ENCODE data around the gene RND3. TPM values are rescaled to one million over a fixed set of nuclear protein-coding genes. Genes with fewer than 3 reads are reported as not detected.

Gene RND3
- total RNA-seq, 1 donor from 2014 or later, result 145 TPM

DNA sequence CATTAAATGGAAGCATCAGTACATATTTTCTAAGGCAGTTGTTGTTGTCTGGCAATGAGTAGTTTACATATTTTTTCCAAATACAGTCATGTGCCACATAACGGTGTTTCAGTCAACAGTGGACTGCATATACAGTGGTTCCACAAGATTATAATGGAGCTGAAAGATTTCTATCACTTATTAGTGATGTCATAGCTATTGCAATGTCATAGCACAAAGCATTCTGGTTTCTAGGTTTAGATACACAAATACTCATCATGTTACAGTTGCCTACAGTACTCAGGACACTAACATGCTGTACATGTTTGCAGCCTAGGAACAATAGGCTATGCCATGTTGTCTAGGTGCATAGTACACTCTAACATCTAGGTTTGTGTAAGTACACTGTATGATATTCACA lies 45.0 kb downstream of the RND3 start:
- H3K4me3 Mint-ChIP-seq, result no peak overlapping the region
- H3K27me3 Mint-ChIP-seq (ENCODE audit: low read depth), result no peaks in the 10 kb centered on the region
- H3K9me3 Mint-ChIP-seq, result peaks cover 11% of the 10 kb centered on the region
- no peak for DNase-seq (ENCODE audit: low spot score in 2 of 2, unreplicated experiment in 2 of 2)
- H3K27ac Mint-ChIP-seq, result no peak overlapping the region
- TF ChIP-seq, protein P1, sequence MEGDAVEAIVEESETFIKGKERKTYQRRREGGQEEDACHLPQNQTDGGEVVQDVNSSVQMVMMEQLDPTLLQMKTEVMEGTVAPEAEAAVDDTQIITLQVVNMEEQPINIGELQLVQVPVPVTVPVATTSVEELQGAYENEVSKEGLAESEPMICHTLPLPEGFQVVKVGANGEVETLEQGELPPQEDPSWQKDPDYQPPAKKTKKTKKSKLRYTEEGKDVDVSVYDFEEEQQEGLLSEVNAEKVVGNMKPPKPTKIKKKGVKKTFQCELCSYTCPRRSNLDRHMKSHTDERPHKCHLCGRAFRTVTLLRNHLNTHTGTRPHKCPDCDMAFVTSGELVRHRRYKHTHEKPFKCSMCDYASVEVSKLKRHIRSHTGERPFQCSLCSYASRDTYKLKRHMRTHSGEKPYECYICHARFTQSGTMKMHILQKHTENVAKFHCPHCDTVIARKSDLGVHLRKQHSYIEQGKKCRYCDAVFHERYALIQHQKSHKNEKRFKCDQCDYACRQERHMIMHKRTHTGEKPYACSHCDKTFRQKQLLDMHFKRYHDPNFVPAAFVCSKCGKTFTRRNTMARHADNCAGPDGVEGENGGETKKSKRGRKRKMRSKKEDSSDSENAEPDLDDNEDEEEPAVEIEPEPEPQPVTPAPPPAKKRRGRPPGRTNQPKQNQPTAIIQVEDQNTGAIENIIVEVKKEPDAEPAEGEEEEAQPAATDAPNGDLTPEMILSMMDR (IDR thresholded peaks at IDR 0.05; ENCODE audit: unreplicated experiment), result no peak
- H3K4me1 Mint-ChIP-seq, result peaks cover 19% of the 10 kb centered on the region
- no peaks in the 10 kb centered on the region for H3K36me3 Mint-ChIP-seq

DNA sequence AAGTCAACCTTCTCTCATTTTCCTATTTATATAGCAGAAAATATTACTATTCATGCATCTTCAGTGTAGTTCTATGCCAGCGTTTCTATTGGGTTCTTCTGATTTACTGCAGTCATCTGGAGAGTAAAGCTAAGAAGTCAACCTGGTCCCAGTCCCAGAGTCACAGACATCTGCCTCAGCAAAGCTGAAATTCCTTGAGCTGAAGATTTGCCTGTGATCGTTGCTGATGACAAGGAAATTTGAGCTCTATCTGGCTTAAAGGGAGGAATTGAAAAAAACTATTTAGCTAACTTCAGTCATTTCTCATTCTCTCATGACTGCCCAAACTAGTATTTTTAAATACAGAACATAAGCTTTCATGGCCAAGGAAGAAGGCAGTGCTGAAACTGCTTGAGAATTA lies 45.7 kb downstream of the RND3 start:
- peaks cover 17% of the 10 kb centered on the region for H3K9me3 Mint-ChIP-seq
- TF ChIP-seq, protein P1 (IDR thresholded peaks at IDR 0.05; ENCODE audit: unreplicated experiment), result no peak
- no peak for DNase-seq (ENCODE audit: low spot score in 2 of 2, unreplicated experiment in 2 of 2)
- H3K27me3 Mint-ChIP-seq (ENCODE audit: low read depth), result no peaks in the 10 kb centered on the region
- H3K4me1 Mint-ChIP-seq, result peaks cover 19% of the 10 kb centered on the region
- peak overlapping the region; percentile 41 for H3K27ac Mint-ChIP-seq
- H3K36me3 Mint-ChIP-seq, result no peaks in the 10 kb centered on the region
- H3K4me3 Mint-ChIP-seq, result no peak overlapping the region

DNA sequence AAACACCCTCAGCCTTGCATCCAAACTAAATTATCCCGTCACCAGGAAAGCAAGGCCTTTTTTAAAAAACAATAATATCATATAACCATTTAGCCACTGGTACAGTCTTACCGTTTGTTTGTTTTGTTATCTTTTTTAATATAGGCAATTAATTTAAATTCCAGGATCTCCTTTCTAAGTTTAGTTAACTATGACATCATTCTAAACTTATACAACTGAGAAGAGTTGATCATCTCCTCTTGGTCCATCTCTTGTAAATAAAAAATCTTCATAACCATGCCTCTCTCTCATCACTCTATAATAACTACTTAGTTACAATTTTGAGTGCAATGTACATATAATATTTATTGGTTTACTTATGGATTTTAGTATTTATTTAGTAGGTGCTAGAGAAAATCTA lies 46.2 kb downstream of the RND3 start:
- Mint-ChIP-seq H3K27me3 (ENCODE audit: low read depth) (no peaks in the 10 kb centered on the region), H3K4me3 (no peak overlapping the region), H3K36me3 (peaks cover 2% of the 10 kb centered on the region), H3K4me1 (peaks cover 19% of the 10 kb centered on the region), H3K27ac (no peak overlapping the region), H3K9me3 (peaks cover 23% of the 10 kb centered on the region)
- no peak for DNase-seq (ENCODE audit: low spot score in 2 of 2, unreplicated experiment in 2 of 2)
- TF ChIP-seq, protein P1 (IDR thresholded peaks at IDR 0.05; ENCODE audit: unreplicated experiment), result no peak

DNA sequence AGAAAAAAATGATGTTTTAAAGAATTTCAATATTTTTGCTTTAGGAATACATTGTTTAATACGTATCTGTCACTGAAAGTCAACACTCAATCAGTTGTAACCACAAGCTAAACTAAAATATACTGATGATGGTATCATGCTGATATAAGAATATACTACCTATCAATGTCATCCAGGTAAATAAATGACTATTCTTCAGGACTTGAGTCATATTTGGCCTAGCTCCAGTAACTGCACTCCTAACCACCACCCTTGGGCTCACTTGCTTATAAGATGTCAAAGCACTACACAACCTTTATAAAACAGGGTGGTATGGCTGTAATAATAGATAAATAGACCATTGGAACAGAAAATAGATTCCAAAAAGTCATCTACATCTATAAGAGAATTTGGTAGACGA lies 48.8 kb downstream of the RND3 start:
- H3K4me3 Mint-ChIP-seq, result no peak overlapping the region
- peaks cover 20% of the 10 kb centered on the region for H3K9me3 Mint-ChIP-seq

DNA sequence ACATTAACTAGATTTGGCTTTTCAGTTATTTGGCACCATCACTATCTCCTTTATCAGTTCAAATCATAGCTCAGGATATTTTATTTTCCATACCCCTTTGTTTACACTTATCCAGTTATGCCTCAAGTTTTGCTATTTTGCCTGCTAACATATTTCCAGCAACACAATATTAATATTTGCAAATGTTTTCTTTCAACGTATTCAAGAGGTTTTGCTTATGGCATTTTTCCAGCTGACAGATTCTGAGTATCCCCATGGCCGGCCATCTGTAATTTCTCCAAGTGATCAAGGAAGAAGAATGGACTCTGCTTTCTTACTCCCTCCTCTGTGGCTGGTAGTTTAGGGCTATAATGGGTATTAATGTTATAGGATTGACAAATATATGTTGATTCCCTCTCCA lies 49.4 kb downstream of the RND3 start:
- Mint-ChIP-seq H3K4me3 (no peak overlapping the region), H3K4me1 (peaks cover 19% of the 10 kb centered on the region), H3K27me3 (ENCODE audit: low read depth) (no peaks in the 10 kb centered on the region), H3K36me3 (peaks cover 6% of the 10 kb centered on the region), H3K27ac (no peak overlapping the region), H3K9me3 (peaks cover 20% of the 10 kb centered on the region)
- DNase-seq (ENCODE audit: low spot score in 2 of 2, unreplicated experiment in 2 of 2), result no peak
- TF ChIP-seq, protein P1 (IDR thresholded peaks at IDR 0.05; ENCODE audit: unreplicated experiment), result no peak

More for the DNA sequence above, 48.8 kb downstream of the RND3 start:
- no peak for DNase-seq (ENCODE audit: low spot score in 2 of 2, unreplicated experiment in 2 of 2)
- H3K36me3 Mint-ChIP-seq, result peaks cover 6% of the 10 kb centered on the region
- TF ChIP-seq, protein P1 (IDR thresholded peaks at IDR 0.05; ENCODE audit: unreplicated experiment), result no peak
- no peaks in the 10 kb centered on the region for H3K27me3 Mint-ChIP-seq (ENCODE audit: low read depth)
- peaks cover 19% of the 10 kb centered on the region for H3K4me1 Mint-ChIP-seq
- H3K27ac Mint-ChIP-seq, result no peak overlapping the region

DNA sequence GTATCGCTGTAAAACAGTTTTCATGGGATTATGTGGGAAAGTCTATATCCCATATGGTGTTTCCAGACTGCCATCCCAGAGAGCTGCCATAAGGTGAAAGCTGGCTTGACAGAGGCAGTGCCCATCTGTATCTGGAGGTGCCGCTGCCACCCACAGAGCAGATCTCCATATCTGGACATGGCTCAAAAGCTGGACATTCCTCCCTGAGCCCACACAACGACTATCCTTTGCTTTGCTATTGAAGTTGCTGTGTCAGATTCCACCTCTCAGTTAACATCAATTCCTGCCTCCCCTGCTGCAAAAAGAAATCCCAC lies 55.2 kb downstream of the RND3 start:
- H3K27ac Mint-ChIP-seq, result no peak overlapping the region
- H3K4me3 Mint-ChIP-seq, result no peak overlapping the region
- peaks cover 9% of the 10 kb centered on the region for H3K4me1 Mint-ChIP-seq
- TF ChIP-seq, protein P1 (IDR thresholded peaks at IDR 0.05; ENCODE audit: unreplicated experiment), result no peak
- no peaks in the 10 kb centered on the region for H3K27me3 Mint-ChIP-seq (ENCODE audit: low read depth)
- peaks cover 6% of the 10 kb centered on the region for H3K36me3 Mint-ChIP-seq
- peaks cover 19% of the 10 kb centered on the region for H3K9me3 Mint-ChIP-seq
- DNase-seq (ENCODE audit: low spot score in 2 of 2, unreplicated experiment in 2 of 2), result no peak
